Natural killer cell treated with Interleukin-12 subunit alpha and Interleukin-12 subunit beta and Interleukin-15 and Interleukin-18, amount 100 ng/mL, for 72 hours (primary cell): ENCODE data around the gene ZNF235. TPM values are rescaled to one million over a fixed set of nuclear protein-coding genes. Genes with fewer than 3 reads are reported as not detected.
"Not testable (repeated sequence)": the region's sequence is repeated elsewhere in the genome, so short reads cannot be mapped to it uniquely, and the experiment has no call there.

Source experiments
- ATAC-seq, 2 donors: fragments of 150-1000 bp; cut with Tn5 transposase in 1 of 2; sonication (Bioruptor Pico), chemical (Tn5 transposase) in 1 of 2; 2 replicates each; pipeline ENCODE4 v1.10.0; 2021
- DNase-seq: peaks from one replicate; pipeline ENCODE4 v3.0.0; 2022; ENCODE audit warnings: low spot score
- H3K27ac Mint-ChIP-seq, 2 donors: 1 replicate in 1 of 2; 2 replicates in 1 of 2; pipeline ENCODE4 v1.8.0; 2022; ENCODE audit warnings: mixed read lengths in 2 of 2, mild to moderate bottlenecking in 1 of 2, moderate library complexity in 1 of 2
- H3K27me3 Mint-ChIP-seq, 2 donors: 1 replicate in 1 of 2; 2 replicates in 1 of 2; pipeline ENCODE4 v1.8.0; 2022; ENCODE audit warnings: mixed read lengths in 2 of 2
- H3K36me3 Mint-ChIP-seq: one replicate; pipeline ENCODE4 v1.8.0; 2022; ENCODE audit warnings: mixed read lengths
- H3K4me1 Mint-ChIP-seq, 2 donors: 1 replicate in 1 of 2; 2 replicates in 1 of 2; pipeline ENCODE4 v1.8.0; 2022; ENCODE audit warnings: low read depth in 2 of 2, mixed read lengths in 2 of 2, mild to moderate bottlenecking in 1 of 2
- H3K4me3 Mint-ChIP-seq: one replicate; pipeline ENCODE4 v1.8.0; 2022; ENCODE audit warnings: mixed read lengths
- H3K9me3 Mint-ChIP-seq: 2 replicates; pipeline ENCODE4 v1.8.0; 2022; ENCODE audit warnings: mixed read lengths
- total RNA-seq, 2 donors: library from RNA; stranded (reverse); gene quantifications; one replicate each; pipeline ENCODE4 v1.2.3, GENCODE V29; 2022

Gene ZNF235
- total RNA-seq, 2 donors from 2014 or later, result 8.3 to 9.0 TPM

DNA sequence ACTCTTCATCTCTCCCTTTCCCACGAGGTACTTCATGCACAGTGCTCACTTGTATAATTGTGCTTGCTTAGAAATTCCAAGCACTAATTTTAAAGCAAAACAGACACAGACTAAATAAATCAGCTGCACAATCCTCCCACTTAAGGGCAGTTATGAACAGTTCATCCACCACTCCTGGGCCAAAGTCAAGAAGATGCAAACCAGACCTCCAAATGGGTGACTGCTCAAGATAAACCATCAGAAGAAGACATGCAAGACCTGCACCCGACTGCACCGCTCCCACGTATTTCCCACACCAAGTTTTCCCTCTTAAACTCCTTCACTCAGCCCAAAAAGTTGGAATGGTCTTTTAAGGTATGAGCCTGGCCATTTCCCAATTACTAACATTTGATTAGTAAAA is 19.9 kb downstream of the ZNF235 start:
- DNase-seq, result no peak
- no peak overlapping the region for H3K27ac Mint-ChIP-seq
- no peaks in the 10 kb centered on the region for H3K4me1 Mint-ChIP-seq
- no peak for ATAC-seq
- H3K36me3 Mint-ChIP-seq, result peaks cover 66% of the 10 kb centered on the region
- no peak overlapping the region for H3K4me3 Mint-ChIP-seq
- H3K9me3 Mint-ChIP-seq, result peaks cover 32% of the 10 kb centered on the region
- H3K27me3 Mint-ChIP-seq, result no peaks in the 10 kb centered on the region

DNA sequence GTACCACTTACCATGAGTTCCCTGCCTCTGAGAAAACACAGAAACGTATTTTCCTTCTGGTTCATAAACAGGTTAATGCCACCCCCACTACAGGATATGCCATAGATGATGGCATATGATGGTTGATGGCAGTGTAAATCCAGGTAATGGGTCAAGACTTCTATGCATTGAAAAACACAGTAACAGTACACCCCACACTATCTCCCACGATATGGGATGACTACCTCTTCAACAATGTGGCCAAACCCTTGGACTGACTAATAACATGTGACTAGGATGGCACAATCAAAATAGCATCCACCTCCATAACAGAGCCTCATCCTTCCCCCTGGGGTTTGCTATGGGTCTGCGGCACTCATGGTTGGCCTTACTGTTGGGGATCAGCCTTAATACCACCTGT is 22.0 kb downstream of the ZNF235 start:
- no peak for ATAC-seq
- no peak for DNase-seq
- Mint-ChIP-seq H3K4me1 (no peaks in the 10 kb centered on the region), H3K36me3 (peaks cover 59% of the 10 kb centered on the region), H3K9me3 (peaks cover 26% of the 10 kb centered on the region), H3K27ac (no peak overlapping the region), H3K4me3 (no peak overlapping the region), H3K27me3 (no peaks in the 10 kb centered on the region)

DNA sequence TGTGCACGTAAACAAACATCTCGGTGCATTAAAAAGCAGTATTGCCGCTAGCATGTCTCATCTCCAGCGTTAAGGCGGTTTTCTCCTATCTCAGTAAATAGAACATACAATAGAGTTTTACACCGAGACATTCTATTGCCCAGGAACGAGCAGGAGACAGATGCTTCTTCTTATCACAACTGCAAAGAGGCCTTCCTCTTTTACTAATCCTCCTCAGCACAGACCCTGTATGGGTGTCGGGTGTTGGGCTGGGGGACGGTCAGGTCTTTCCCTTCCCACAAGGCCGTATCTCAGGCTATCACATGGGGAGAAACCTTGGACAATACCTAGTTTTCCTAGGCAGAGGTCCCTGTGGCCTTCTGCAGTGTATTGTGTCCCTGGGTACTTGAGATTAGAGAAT is 23.9 kb downstream of the ZNF235 start:
- no peaks in the 10 kb centered on the region for H3K27me3 Mint-ChIP-seq
- no peak overlapping the region for H3K4me3 Mint-ChIP-seq
- H3K4me1 Mint-ChIP-seq, result no peaks in the 10 kb centered on the region
- peaks cover 60% of the 10 kb centered on the region for H3K36me3 Mint-ChIP-seq
- H3K27ac Mint-ChIP-seq, result no peak overlapping the region
- ATAC-seq, result no peak
- H3K9me3 Mint-ChIP-seq, result peaks cover 27% of the 10 kb centered on the region
- DNase-seq, result no peak

DNA sequence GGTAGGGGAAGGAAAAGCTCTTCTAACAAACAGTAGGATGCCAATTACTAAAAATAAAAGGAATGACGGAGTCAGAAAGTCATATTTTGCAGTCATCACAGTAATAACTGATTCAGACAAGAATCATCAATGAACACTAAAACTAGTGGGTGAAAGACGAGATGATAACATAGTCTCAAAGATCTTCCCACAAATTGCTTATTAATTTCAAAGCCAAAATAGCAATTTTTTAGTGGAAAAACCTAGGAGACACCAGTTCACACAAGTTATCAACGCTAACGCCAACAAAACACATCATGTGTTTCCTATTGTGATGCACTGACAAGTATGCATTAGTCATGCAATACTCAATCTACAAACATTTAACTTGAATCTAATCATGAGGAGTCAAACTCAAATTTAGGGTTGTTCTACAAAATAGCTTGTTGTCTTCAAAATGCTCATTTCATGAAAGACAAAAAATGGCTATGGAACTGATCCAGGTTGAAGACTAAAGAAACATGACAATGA is 26.6 kb downstream of the ZNF235 start:
- Mint-ChIP-seq H3K4me3 (no peak overlapping the region), H3K27ac (no peak overlapping the region), H3K36me3 (peaks cover 61% of the 10 kb centered on the region), H3K9me3 (peaks cover 26% of the 10 kb centered on the region), H3K27me3 (no peaks in the 10 kb centered on the region), H3K4me1 (no peaks in the 10 kb centered on the region)
- DNase-seq (no peak), ATAC-seq (no peak)

DNA sequence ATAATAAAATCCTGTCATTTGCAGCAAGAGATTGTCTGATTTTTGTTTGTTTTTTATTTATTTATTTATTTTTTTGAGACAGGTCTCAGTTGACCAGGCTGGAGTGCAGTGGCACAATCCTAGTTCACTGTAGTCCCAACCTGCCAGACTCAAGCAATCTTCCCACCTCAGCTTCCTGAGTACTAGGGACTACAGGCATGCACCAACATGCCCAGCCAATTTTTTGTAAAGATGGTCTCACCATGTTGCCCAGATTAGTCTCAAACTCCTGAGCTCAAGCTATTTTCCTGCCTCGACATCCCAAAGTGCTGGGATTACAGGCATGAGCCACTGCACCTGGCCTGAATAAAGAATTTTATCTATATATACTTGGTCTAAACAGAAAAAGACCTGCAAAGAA is 27.5 kb downstream of the ZNF235 start:
- ATAC-seq, result no peak
- DNase-seq, result no peak
- peaks cover 64% of the 10 kb centered on the region for H3K36me3 Mint-ChIP-seq
- no peak overlapping the region for H3K4me3 Mint-ChIP-seq
- H3K27ac Mint-ChIP-seq, result no peak overlapping the region
- peaks cover 28% of the 10 kb centered on the region for H3K9me3 Mint-ChIP-seq
- H3K27me3 Mint-ChIP-seq, result no peaks in the 10 kb centered on the region
- no peaks in the 10 kb centered on the region for H3K4me1 Mint-ChIP-seq

DNA sequence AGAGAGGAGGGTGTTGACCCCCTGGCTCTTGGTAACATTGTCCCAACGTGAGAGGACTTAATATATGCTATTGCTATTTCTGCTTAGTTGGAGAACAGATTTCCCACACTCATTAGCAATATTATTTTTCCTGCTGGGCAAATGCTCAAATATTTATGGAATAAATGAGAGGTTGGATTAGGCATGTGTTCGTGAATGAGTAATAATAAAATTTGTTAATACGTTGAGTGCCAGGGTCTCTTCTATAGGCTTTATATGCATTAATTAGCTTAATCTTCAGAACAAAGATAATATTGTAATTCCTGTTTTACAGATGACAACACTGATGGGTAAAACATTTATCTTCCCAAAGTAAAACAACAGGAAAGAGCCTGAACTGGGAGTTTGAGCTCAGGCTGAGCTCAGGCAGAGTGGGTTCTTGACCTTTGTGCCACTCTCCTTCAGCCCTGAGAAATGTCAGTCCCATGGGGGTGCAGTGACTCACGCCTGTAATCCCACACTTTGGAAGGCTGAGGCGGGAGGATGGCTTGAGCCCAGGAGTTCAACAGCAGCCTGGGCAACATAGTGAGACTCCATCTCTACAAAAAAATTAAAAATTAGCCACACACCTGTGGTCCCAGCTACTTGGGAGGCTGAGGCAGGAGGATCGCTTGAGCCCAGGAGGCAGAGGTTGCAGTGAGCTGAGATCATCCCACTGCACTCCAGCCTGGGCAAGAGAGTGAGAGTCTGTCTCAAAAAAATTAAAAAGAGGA is 44.0 kb downstream of the ZNF235 start:
- no peak for DNase-seq
- H3K4me3 Mint-ChIP-seq, result peak overlapping the region; percentile 54
- no peak overlapping the region for H3K27ac Mint-ChIP-seq
- H3K36me3 Mint-ChIP-seq, result peaks cover 54% of the 10 kb centered on the region
- no peaks in the 10 kb centered on the region for H3K27me3 Mint-ChIP-seq
- H3K9me3 Mint-ChIP-seq, result peaks cover 34% of the 10 kb centered on the region
- no peak for ATAC-seq
- H3K4me1 Mint-ChIP-seq, result peaks cover 9 to 10% of the 10 kb centered on the region in 2 donors

DNA sequence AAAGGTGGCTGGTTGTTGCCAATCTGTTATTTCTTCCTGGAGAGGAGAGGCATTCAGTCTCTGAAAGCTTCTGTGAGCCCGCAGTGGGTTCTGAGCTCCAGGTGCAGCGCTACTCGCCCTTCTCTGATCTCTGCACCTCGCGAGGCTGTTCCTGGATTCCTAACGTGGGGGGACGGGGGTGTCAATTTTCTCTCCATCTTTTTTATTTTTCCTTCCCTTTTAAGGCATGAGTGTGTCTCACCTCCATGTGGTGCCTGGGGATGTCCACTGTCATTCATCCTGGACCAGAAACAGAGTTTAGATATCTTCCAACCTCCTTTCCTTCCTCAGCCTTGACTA is 44.5 kb downstream of the ZNF235 start:
- H3K27ac Mint-ChIP-seq, result no peak overlapping the region
- peaks cover 54% of the 10 kb centered on the region for H3K36me3 Mint-ChIP-seq
- peaks cover 9 to 10% of the 10 kb centered on the region in 2 donors for H3K4me1 Mint-ChIP-seq
- DNase-seq (no peak), ATAC-seq (no peak)
- peak overlapping the region; percentile 54 for H3K4me3 Mint-ChIP-seq
- H3K27me3 Mint-ChIP-seq, result no peaks in the 10 kb centered on the region
- peaks cover 38% of the 10 kb centered on the region for H3K9me3 Mint-ChIP-seq

DNA sequence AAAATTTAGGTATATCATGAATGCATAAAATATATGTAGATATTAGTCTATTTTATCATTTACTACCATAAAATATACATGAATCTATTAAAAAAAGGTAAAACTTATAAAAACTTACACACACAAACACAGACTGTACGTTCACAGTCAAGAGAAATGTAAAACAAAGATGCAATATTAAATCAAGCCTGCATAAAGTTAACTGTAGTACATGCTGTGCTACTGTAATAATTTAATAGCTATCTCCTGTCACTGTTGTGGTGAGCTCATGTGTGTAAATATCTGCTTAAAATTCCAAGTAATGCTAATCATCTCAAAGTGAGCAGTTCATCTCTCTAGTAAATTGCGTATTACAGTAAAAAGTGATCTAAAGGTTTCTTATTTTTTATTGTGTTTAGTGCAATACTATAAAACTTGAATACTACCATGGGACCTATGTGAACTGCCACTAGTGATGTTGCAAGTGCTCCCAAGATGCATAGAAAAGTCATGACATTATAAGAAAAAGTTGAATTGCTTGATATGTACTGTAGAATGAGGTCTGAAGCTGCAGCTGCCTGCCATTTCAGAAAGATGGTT is 45.9 kb downstream of the ZNF235 start:
- Mint-ChIP-seq H3K9me3 (peaks cover 44% of the 10 kb centered on the region), H3K27me3 (no peaks in the 10 kb centered on the region), H3K27ac (no peak overlapping the region), H3K4me3 (peak overlapping the region; percentile 54), H3K36me3 (peaks cover 63% of the 10 kb centered on the region), H3K4me1 (peaks cover 9 to 10% of the 10 kb centered on the region in 2 donors)
- DNase-seq (no peak), ATAC-seq (no peak)

DNA sequence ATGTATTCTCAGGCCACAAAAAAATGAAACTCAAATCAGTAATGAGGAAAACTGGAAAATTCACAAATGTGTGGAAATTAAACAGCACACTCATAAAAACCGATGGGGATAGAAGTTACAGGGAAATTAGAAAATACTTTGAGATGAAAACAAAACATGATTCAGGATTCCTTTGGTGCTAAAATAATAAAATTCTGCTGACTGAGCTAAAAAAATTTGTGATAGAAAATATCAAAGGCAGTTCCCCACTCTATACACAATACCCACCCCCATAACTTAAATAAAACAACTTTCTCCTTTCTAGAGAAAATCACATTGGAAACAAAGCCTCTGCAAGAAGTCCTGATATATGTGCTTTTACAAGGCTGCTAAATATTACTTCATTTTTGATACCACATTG is 46.7 kb downstream of the ZNF235 start:
- no peak for ATAC-seq
- Mint-ChIP-seq H3K4me3 (no peak overlapping the region), H3K27me3 (no peaks in the 10 kb centered on the region), H3K36me3 (peaks cover 67% of the 10 kb centered on the region), H3K4me1 (peaks cover 9 to 10% of the 10 kb centered on the region in 2 donors), H3K9me3 (peaks cover 46% of the 10 kb centered on the region), H3K27ac (no peak overlapping the region)
- no peak for DNase-seq

DNA sequence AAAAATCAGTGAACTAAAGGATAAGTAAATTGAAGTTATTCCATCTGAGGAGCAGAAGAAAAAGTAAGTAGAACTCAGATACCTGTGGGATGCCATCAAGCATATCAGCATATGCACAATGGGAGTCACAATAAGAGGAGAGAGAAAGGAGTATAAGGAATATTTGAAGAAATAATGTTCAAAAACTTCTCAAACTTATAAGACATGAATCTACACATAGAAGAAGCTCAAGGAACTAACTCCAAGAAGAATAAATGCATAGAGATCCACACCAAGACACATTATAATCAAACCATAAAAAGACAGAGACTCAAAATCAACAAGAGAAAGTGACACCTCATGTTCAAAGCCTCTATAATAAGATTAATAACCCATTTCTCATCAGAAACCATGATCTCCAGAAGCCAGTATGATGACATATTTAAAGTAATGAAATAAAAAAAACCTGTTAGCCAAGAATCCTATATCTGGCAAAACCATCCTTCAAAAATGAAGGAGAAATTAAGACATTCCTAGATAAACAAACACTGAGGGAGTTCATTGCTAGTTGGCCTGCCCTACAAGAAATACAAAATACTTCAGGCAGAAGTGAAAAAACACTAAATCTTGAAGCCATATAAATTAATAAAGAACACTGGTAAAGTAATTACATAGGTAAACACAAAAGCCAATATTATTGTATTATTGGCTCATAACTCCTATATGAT is 49.0 kb downstream of the ZNF235 start:
- H3K27ac Mint-ChIP-seq, result no peak overlapping the region
- peaks cover 80% of the 10 kb centered on the region for H3K36me3 Mint-ChIP-seq
- H3K27me3 Mint-ChIP-seq, result no peaks in the 10 kb centered on the region
- peaks cover 56% of the 10 kb centered on the region for H3K9me3 Mint-ChIP-seq
- H3K4me3 Mint-ChIP-seq, result no peak overlapping the region
- peaks cover 9 to 10% of the 10 kb centered on the region in 2 donors for H3K4me1 Mint-ChIP-seq
- no peak for DNase-seq
- ATAC-seq, result no peak

DNA sequence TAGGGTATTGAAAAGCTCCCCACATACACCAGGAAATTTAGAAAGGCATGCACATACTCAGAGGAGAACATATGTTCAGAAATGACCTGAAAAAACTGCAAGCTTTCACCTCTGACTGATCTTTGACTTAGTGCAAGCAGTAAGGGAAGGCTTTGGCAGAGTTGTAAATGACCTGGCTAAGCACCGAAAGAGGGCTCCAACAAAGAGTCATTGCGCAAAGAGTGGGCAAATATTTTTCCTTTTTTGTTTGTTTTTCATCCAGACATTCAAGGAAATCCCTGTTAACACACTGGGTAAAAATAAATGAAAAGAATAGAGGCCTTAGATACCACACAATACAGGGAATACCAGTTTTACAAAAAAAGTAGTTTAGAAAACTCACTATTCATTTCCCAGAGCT is 50.3 kb downstream of the ZNF235 start:
- DNase-seq (no peak), ATAC-seq (no peak)
- no peaks in the 10 kb centered on the region for H3K4me1 Mint-ChIP-seq
- peaks cover 83% of the 10 kb centered on the region for H3K36me3 Mint-ChIP-seq
- H3K27me3 Mint-ChIP-seq, result no peaks in the 10 kb centered on the region
- H3K9me3 Mint-ChIP-seq, result peaks cover 63% of the 10 kb centered on the region
- H3K4me3 Mint-ChIP-seq, result no peak overlapping the region
- no peak overlapping the region for H3K27ac Mint-ChIP-seq

DNA sequence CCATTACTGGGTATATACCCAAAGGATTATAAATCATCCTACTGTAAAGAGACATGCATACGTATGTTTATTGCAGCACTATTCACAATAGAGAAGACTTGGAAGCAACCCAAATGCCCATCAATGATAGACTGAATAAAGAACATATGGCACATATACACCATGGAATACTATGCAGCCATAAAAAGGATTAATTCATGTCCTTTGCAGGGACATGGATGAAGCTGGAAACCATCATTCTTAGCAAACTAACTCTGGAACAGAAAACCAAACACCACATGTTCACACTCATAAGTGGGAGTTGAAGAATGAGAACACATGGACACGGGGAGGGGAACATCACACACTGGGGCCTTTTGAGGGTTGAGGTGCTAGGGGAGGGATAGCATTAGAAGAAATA is 51.4 kb downstream of the ZNF235 start:
- Mint-ChIP-seq H3K36me3 (peaks cover 90% of the 10 kb centered on the region), H3K9me3 (peaks cover 60% of the 10 kb centered on the region)
- not testable (repeated sequence) for H3K27ac Mint-ChIP-seq, H3K27me3 Mint-ChIP-seq, DNase-seq, H3K4me1 Mint-ChIP-seq, H3K4me3 Mint-ChIP-seq, ATAC-seq

DNA sequence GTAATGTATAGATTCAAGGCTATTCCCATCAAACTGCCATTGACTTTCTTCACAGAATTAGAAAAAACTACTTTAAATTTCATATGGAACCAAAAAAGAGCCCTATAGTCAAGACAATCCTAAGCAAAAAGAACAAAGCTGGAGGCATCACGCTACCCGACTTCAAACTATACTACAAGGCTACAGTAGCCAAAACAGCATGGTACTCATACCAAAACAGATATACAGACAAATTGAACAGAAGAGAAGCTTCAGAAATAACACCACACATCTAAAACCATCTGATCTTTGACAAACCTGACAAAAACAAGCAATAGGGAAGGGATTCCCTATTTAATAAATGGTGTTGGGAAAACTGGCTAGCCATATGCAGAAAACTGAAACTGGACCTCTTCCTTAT is 52.5 kb downstream of the ZNF235 start:
- DNase-seq, H3K27ac Mint-ChIP-seq, H3K27me3 Mint-ChIP-seq, ATAC-seq, H3K4me1 Mint-ChIP-seq, H3K4me3 Mint-ChIP-seq: not testable (repeated sequence)
- peaks cover 52% of the 10 kb centered on the region for H3K9me3 Mint-ChIP-seq
- H3K36me3 Mint-ChIP-seq, result peaks cover 88% of the 10 kb centered on the region

DNA sequence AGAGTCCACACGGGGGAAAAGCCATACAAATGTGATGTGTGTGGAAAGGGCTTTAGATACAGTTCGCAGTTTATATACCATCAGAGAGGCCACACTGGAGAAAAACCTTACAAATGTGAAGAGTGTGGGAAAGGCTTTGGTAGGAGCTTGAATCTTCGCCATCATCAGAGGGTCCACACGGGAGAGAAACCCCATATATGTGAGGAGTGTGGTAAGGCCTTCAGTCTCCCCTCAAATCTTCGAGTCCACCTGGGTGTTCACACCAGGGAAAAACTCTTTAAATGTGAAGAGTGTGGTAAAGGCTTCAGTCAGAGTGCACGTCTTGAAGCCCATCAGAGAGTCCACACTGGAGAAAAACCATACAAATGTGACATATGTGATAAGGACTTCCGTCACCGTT is 68.4 kb downstream of the ZNF235 start:
- H3K36me3 Mint-ChIP-seq, result peaks cover 66% of the 10 kb centered on the region
- no peak overlapping the region for H3K4me3 Mint-ChIP-seq
- H3K27ac Mint-ChIP-seq, result no peak overlapping the region
- peaks cover 0 to 4% of the 10 kb centered on the region in 2 donors for H3K4me1 Mint-ChIP-seq
- H3K9me3 Mint-ChIP-seq, result peaks cover 30% of the 10 kb centered on the region
- DNase-seq, result no peak
- ATAC-seq, result no peak
- no peaks in the 10 kb centered on the region for H3K27me3 Mint-ChIP-seq
